Stimulated activated CD8-positive, alpha-beta memory T cell treated with anti-CD3 and anti-CD28 coated beads, Interleukin-12 subunit alpha, Interleukin-12 subunit beta, amount 100 ng/mL, for 4 hours (primary cell): ENCODE measurements around the gene WDHD1.
"Not testable (repeated sequence)": the region's sequence is repeated elsewhere in the genome, so short reads cannot be mapped to it uniquely, and the experiment has no call there.

ENCODE experiments used
- DNase-seq: peaks from one replicate; pipeline ENCODE4 v3.0.0-alpha.2; 2020; ENCODE audit warnings: low read depth

The WDHD1 gene

DNA sequence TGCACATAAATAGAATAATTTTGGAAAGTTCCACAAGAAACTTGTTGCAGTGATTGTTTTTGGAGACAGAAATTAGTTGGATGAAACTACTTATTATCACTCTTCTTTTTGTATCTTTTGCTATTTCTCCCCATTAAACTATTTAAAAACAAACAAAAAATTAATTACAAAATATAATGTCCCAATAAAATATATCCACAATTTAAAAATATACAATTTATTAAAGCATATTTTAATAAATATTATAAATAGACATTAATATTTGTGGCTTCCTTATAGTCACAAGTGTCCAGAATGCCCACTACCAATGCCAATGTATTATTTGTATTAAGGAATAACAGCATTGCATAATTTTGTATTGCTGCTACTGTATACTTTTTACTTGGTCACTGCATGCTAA lies 71.8 kb downstream of the WDHD1 start:
- DNase-seq: no peak

DNA sequence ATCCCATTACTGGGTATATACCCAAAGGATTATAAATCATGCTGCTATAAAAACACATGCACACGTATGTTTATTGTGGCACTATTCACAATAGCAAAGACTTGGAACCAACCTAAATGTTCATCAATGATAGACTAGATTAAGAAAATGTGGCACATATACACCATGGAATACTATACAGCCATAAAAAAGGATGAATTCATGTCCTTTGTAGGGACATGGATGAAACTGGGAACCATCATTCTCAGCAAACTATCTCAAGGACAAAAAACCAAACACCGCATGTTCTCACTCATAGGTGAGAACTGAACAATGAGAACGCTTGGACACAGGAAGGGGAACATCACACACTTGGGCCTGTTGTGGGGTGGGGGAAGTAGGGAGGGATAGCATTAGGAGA lies 73.3 kb downstream of the WDHD1 start:
- not testable (repeated sequence) for DNase-seq

- not testable (repeated sequence) for DNase-seq
These were observed 74.1 kb downstream of the WDHD1 start for GRCh38 chr14:54952803-54953202.

DNA sequence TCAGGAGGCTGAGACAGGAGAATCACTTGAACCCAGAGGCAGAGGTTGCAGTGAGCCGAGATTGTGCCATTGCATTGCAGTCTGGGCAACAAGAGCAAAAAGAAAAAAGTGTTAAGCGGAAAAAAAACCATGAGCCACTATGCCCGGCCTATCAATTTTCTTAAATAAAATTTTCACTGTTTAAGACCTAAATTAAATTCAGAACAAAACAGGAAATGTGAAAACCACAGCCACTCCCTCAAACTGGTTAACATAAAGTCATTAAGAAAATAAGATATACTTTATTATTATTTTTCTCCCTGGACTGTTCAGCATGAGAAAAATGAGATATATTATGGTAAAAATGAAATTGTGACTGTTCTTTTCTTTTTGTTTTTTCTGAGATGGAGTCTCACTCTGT lies 79.7 kb downstream of the WDHD1 start:
- DNase-seq: no peak

DNA sequence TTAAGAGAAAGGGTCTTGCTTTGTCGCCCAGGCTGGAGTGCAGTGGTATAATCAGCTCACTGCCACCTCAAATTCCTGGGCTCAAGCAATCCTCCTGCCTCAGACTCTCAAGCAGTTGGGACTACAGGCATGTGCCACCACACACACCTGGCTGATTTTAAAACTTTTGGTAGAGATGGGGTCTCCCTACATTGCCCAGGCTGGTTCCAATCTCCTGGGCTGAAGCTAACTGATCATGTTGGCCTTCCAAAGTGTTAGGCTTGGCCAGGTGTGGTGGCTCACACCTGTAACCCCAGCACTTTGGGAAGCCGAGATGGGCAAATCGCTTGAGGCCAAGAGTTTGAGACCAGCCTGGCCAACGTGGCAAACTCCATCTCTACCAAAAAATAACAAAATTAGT lies 80.4 kb downstream of the WDHD1 start:
- DNase-seq: no peak

- no peak for DNase-seq
These were observed 82.0 kb downstream of the WDHD1 start for GRCh38 chr14:54944737-54945391.

DNA sequence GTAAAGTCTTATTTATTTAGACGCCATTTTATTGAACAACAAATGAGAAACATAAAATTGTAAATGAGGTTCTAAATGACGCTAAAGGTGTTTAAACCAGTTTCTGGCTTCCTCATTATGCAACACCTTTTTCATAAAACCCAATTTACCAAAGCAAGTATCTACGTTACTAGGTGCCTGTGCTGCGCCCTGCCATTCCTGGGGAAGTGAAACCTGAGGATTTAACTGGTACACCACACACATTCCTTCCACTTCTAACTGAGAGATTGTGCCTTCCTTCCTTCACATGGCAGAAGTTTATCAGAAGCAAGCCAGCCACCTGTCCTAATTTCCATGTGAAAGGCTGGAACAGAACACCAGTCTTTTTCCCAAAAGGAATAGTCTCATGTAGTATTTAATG lies 84.0 kb downstream of the WDHD1 start:
- DNase-seq: no peak

- no peak for DNase-seq
These were observed 90.1 kb downstream of the WDHD1 start for GRCh38 chr14:54936816-54937215.

DNA sequence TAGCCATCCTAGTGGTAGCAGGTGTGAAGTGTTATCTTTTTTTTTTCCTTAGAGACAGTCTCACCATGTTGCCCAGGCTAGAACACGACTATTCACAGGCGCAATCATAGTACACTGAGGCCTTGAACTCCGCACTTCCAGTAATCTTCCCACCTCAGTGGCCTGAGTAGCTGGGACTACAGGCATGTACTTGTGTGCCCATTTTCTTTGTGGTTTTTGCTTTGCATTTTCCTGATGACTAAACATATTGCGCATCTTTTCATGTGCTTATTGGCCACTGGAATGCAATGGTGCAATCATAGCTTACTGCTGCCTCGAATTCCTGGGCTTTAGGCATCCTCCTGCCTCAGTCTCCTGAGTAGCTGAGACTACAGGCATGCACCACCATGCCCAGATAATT lies 90.9 kb downstream of the WDHD1 start:
- no peak for DNase-seq

- no peak for DNase-seq
These were observed 91.8 kb downstream of the WDHD1 start for GRCh38 chr14:54935100-54935499.

DNA sequence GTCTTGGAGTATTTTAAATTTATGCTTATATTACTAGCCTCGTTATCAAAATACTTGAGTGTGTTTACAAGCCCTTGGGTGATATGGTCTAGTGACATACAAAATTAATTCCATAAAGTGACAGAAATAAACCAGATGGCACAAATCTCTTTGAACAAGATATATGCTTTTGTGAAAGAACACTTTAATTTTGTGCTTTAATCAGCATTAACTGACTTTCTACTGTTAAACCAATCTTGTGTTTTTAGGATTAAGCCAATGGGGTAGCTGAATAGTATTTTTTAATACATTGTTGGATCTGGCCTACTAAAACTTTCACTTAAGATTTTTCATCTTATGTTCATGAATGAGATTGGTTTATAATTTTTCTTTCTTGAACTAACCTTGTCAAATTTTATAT lies 93.9 kb downstream of the WDHD1 start:
- DNase-seq: no peak

GRCh38 chr14:54931598-54932340 lies 95.1 kb downstream of the WDHD1 start:
- DNase-seq: no peak

DNA sequence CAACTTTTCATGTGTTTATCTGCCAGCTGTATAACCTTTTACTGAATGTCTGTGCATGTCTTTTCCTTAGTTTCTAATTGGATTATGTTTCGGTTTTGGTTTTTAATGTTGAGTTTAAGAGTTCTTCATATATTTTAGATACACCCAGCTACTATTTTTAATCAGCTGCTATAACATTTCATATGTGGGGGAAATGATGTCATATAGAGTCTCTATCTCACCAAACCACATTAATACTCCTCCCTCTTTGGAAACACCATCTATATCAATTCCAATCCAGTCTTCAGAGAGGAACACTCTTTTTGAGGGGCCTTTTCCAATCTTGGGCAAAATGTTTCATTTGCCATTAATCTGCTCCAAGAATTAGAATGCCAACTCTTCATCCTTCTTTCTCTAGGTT lies 95.8 kb downstream of the WDHD1 start:
- no peak for DNase-seq

- DNase-seq: no peak
These were observed 97.3 kb downstream of the WDHD1 start for GRCh38 chr14:54929556-54929955.

DNA sequence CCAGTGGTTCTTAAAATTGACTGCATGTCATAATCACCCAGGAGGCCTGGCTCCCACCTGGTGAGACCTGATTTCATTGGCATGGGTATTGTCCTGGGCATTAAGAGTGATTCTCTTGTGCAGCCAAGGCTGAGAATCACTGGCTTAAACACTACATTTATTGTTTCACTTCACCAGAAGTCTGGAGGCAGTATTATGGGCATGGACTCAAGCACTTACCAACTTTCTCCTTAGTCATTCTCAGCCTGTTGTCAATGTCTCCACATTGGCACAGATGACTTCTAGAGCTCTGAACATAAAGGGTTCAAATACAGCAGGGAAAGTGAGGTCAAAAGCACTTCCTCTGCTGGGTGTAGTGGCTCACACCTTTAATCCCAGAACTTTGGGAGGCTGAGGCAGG lies 98.7 kb downstream of the WDHD1 start:
- DNase-seq: no peak

GRCh38 chr14:54927551-54927950 lies 99.3 kb downstream of the WDHD1 start:
- DNase-seq: no peak

- DNase-seq: not testable (repeated sequence)
These were observed 100.3 kb downstream of the WDHD1 start for GRCh38 chr14:54926570-54926969.

GRCh38 chr14:54922598-54922997 lies 104.3 kb downstream of the WDHD1 start:
- DNase-seq: no peak

- no peak for DNase-seq
These were observed 106.8 kb downstream of the WDHD1 start for GRCh38 chr14:54920052-54920451.

DNA sequence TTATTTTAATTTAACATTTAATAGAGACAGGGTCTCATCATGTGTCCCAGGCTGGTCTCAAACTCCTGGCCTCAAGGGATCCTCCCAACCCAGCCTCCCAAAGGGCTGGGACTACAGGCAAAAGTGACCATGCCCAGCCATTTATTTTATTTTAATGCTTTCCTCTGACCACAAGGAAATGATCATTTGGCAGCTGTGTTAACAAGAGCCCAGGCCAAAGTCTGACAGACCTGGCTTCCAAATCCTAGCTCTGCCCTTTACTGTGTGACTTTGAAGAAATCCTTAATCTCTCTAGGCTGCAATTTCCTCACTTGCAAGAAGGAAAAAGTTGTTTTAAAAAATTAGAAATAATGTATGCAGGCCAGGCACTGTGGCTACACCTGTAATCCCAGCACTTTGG lies 107.6 kb downstream of the WDHD1 start:
- no peak for DNase-seq

DNA sequence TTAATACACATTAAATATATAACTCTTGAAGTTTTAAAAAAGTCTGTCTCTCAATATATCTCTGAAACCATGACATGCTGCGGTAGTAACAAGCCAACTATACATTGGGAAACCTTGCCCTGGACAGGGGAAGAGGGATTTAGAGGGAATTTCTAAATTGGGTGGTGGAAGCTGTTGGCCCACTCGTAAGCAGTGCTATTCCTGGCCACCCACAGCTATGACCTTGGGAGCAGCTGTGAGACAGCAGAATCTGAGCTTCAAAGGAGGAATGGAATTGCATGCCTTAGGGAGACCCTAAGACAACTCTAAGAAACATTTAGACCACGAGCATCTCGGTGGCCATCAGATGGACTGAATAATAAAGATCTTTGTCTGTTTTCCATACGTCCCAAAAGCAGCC lies 108.5 kb downstream of the WDHD1 start:
- no peak for DNase-seq

DNA sequence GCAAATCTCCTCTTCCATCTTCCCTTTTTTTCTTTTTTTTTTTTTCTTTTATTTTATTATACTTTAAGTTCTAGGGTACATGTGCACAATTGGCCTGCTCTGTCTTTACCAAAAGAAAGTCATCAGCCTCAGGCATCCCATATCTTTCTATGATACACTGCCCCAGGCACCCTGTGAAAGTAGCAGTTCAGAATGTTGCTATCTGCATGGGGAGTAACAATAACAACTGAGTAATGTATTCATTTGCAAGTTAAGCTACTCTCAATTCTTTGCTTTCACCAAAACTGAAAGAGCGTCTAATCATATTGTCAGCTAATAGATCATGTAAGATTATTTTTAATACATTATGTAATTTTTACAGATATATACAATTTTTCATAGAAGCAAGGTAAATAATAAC lies 110.8 kb downstream of the WDHD1 start:
- DNase-seq: no peak

- DNase-seq: no peak
These were observed 116.9 kb downstream of the WDHD1 start for GRCh38 chr14:54909817-54910558.
